Measurements from ENCODE around the gene PRICKLE1. TPM values are rescaled to one million over a fixed set of nuclear protein-coding genes. Genes with fewer than 3 reads are reported as not detected.

PRICKLE1 gene
- total and polyA plus RNA-seq, 4 donors = 0.50 to 34.9 (median 14.8) TPM

GRCh38 chr12:42473561-42473960 is 116.0 kb downstream of the PRICKLE1 start:
- no peak overlapping the region for H3K27ac ChIP-seq (ENCODE audit: low read depth in 1 of 2, low read length in 2 of 2)
- 44 to 48% methylated on average over 1 of the region's 1 CpG for WGBS, 2 donors
- H3K4me3 ChIP-seq (ENCODE audit: low read length in 2 of 2) = no peak overlapping the region
- no peaks in the 10 kb centered on the region for H3K9me3 ChIP-seq (ENCODE audit: control insufficient read depth, low read length)
- no peaks in the 10 kb centered on the region for H3K36me3 ChIP-seq (ENCODE audit: control insufficient read depth in 1 of 2, insufficient read depth in 2 of 2, low read length in 1 of 2)
- intact Hi-C loops (cut with DNase I) = no loop called here
- H3K4me1 ChIP-seq (ENCODE audit: control insufficient read depth in 1 of 2, insufficient read depth in 2 of 2, low read length in 2 of 2) = no peaks in the 10 kb centered on the region
- H3K27me3 ChIP-seq (ENCODE audit: control insufficient read depth in 1 of 2, insufficient read depth in 2 of 2, low read length in 1 of 2) = no peaks in the 10 kb centered on the region
- no peak for ATAC-seq (ENCODE audit: low FRiP score)
- no peak for DNase-seq

DNA sequence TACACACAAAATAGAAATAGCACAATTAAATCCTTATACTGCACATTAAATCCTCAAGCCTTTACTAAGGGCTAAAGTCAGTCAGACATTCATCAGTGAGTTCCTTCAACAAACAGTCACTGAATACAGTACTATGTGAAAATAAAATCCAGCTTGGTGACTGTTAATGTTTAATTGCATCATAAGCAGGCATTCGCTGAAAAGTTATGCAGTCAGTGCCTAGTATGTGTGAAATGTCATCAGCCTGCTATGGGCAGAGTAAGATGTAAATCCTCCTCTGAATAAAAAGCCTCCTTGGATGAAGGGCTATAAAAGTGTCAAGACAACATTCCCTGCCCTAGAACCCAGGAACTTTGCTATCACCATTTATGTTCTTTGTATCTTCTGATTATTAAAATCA is 116.4 kb downstream of the PRICKLE1 start:
- DNase-seq (no peak), ATAC-seq (ENCODE audit: low FRiP score) (no peak)
- WGBS, 2 donors = 25 to 35% methylated on average over 1 of the region's 1 CpG
- no peak overlapping the region for H3K4me3 ChIP-seq (ENCODE audit: low read length in 2 of 2)
- intact Hi-C loops (cut with DNase I) = no loop called here
- H3K27ac ChIP-seq (ENCODE audit: low read depth in 1 of 2, low read length in 2 of 2) = no peak overlapping the region
- no peaks in the 10 kb centered on the region for H3K9me3 ChIP-seq (ENCODE audit: control insufficient read depth, low read length)
- no peaks in the 10 kb centered on the region for H3K36me3 ChIP-seq (ENCODE audit: control insufficient read depth in 1 of 2, insufficient read depth in 2 of 2, low read length in 1 of 2)
- no peaks in the 10 kb centered on the region for H3K4me1 ChIP-seq (ENCODE audit: control insufficient read depth in 1 of 2, insufficient read depth in 2 of 2, low read length in 2 of 2)
- H3K27me3 ChIP-seq (ENCODE audit: control insufficient read depth in 1 of 2, insufficient read depth in 2 of 2, low read length in 1 of 2) = no peaks in the 10 kb centered on the region

DNA sequence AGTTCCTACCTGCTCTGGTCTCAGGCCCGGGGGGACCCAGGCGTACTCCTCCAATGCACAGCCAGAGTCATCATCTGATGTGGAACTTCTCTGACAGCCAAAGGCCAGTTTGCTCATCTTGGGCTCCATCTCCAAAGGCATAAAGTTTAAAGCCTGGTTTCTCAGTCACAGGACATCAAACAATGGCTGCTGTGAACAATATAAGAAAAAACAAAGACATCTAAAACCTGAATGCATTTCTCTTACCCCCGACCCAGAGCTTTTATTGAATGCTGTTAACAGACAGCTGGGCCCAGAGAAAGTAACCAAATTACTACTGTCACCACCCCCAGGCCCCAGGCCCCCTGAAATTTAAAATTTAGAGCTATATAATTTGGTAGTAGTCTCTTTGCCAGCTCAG is 117.2 kb downstream of the PRICKLE1 start:
- intact Hi-C loops (cut with DNase I) = no loop called here
- H3K9me3 ChIP-seq (ENCODE audit: control insufficient read depth, low read length) = no peaks in the 10 kb centered on the region
- ATAC-seq (ENCODE audit: low FRiP score) = no peak
- H3K4me1 ChIP-seq (ENCODE audit: control insufficient read depth in 1 of 2, insufficient read depth in 2 of 2, low read length in 2 of 2) = no peaks in the 10 kb centered on the region
- H3K36me3 ChIP-seq (ENCODE audit: control insufficient read depth in 1 of 2, insufficient read depth in 2 of 2, low read length in 1 of 2) = no peaks in the 10 kb centered on the region
- no peak overlapping the region for H3K4me3 ChIP-seq (ENCODE audit: low read length in 2 of 2)
- no peak for DNase-seq
- 79% methylated on average over 3 of the region's 3 CpGs for WGBS, 2 donors
- H3K27ac ChIP-seq (ENCODE audit: low read depth in 1 of 2, low read length in 2 of 2) = no peak overlapping the region
- no peaks in the 10 kb centered on the region for H3K27me3 ChIP-seq (ENCODE audit: control insufficient read depth in 1 of 2, insufficient read depth in 2 of 2, low read length in 1 of 2)

DNA sequence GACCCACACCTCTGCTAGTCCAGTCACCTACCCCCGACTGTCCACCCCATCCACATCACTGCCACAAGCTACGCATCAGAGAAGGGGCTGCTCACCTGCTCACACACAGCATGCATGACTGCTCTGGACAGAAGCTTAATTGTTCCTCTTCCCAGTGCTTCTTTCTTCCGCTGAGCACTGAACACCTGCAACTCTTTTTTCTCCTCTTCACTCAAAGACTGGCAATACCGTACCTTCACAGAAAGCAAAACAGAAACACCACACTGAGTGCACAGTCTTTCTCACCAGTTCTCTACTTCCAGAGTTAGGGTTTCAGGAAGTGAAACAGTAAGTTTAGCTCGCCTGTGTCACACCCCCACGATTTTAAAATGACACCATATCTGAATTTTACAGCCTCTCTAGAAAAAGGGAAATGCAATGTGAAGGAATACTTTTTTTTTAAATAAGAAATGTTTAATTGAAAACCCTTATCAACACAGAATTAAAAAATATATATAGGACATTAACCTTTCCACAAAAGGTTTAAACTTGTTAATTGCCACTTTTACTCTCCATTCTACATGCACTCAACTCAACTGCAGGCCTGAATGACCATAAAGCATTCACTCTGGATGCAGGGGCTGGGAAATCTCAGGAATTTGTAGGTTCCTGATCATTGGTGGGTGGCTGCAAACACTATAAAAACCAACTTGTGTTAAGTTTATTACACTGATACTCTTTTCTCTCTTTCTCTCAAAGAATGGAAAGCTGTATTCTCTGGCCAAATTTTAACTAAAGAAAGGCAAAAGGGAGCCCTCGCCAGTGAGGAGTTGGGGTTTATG is 120.0 kb downstream of the PRICKLE1 start:
- ATAC-seq (ENCODE audit: low FRiP score) (no peak), DNase-seq (no peak)
- WGBS, 2 donors = 78% methylated on average over 7 of the region's 7 CpGs
- Histone ChIP-seq H3K27me3 (ENCODE audit: control insufficient read depth in 1 of 2, insufficient read depth in 2 of 2, low read length in 1 of 2) (no peaks in the 10 kb centered on the region), H3K9me3 (ENCODE audit: control insufficient read depth, low read length) (no peaks in the 10 kb centered on the region), H3K27ac (ENCODE audit: low read depth in 1 of 2, low read length in 2 of 2) (no peak overlapping the region), H3K4me1 (ENCODE audit: control insufficient read depth in 1 of 2, insufficient read depth in 2 of 2, low read length in 2 of 2) (no peaks in the 10 kb centered on the region), H3K4me3 (ENCODE audit: low read length in 2 of 2) (no peak overlapping the region), H3K36me3 (ENCODE audit: control insufficient read depth in 1 of 2, insufficient read depth in 2 of 2, low read length in 1 of 2) (peaks cover 3 to 9% of the 10 kb centered on the region in 2 donors)
- intact Hi-C loops (cut with DNase I) = no loop called here

DNA sequence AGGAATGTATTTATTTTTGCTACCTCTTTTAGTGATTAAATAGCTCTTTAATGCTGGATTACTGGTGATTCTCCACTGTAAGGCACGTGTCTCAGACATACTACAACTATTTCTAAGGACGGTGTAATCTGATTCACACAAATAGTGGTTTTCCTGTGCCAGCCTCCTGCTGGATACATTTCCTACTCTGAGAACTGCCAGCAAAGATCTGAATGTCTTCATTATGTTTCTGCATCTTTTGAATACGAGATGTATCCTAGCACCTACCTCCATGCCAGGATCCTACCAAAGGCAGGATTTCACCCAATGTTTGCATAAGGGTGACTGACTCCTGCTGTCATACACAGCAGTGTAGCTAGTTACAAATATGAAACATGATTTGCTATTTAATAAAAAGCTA is 120.6 kb downstream of the PRICKLE1 start:
- H3K27ac ChIP-seq (ENCODE audit: low read depth in 1 of 2, low read length in 2 of 2) = peak overlapping the region in 1 of 2 donors; percentile 9
- no peak overlapping the region for H3K4me3 ChIP-seq (ENCODE audit: low read length in 2 of 2)
- H3K27me3 ChIP-seq (ENCODE audit: control insufficient read depth in 1 of 2, insufficient read depth in 2 of 2, low read length in 1 of 2) = no peaks in the 10 kb centered on the region
- DNase-seq (no peak), ATAC-seq (ENCODE audit: low FRiP score) (no peak)
- H3K36me3 ChIP-seq (ENCODE audit: control insufficient read depth in 1 of 2, insufficient read depth in 2 of 2, low read length in 1 of 2) = peaks cover 3 to 13% of the 10 kb centered on the region in 2 donors
- intact Hi-C loops (cut with DNase I) = no loop called here
- 17 to 22% methylated on average over 3 of the region's 3 CpGs for WGBS, 2 donors
- H3K4me1 ChIP-seq (ENCODE audit: control insufficient read depth in 1 of 2, insufficient read depth in 2 of 2, low read length in 2 of 2) = no peaks in the 10 kb centered on the region
- H3K9me3 ChIP-seq (ENCODE audit: control insufficient read depth, low read length) = no peaks in the 10 kb centered on the region

- Histone ChIP-seq H3K4me3 (ENCODE audit: low read length in 2 of 2) (no peak overlapping the region), H3K27ac (ENCODE audit: low read depth in 1 of 2, low read length in 2 of 2) (no peak overlapping the region), H3K9me3 (ENCODE audit: control insufficient read depth, low read length) (no peaks in the 10 kb centered on the region), H3K36me3 (ENCODE audit: control insufficient read depth in 1 of 2, insufficient read depth in 2 of 2, low read length in 1 of 2) (peaks cover 3 to 13% of the 10 kb centered on the region in 2 donors), H3K27me3 (ENCODE audit: control insufficient read depth in 1 of 2, insufficient read depth in 2 of 2, low read length in 1 of 2) (no peaks in the 10 kb centered on the region), H3K4me1 (ENCODE audit: control insufficient read depth in 1 of 2, insufficient read depth in 2 of 2, low read length in 2 of 2) (no peaks in the 10 kb centered on the region)
- ATAC-seq (ENCODE audit: low FRiP score) = no peak
- 21 to 28% methylated on average over 9 of the region's 9 CpGs for WGBS, 2 donors
- no peak for DNase-seq
- intact Hi-C loops (cut with DNase I) = no loop called here
These were observed 121.2 kb downstream of the PRICKLE1 start for GRCh38 chr12:42468341-42468821.

DNA sequence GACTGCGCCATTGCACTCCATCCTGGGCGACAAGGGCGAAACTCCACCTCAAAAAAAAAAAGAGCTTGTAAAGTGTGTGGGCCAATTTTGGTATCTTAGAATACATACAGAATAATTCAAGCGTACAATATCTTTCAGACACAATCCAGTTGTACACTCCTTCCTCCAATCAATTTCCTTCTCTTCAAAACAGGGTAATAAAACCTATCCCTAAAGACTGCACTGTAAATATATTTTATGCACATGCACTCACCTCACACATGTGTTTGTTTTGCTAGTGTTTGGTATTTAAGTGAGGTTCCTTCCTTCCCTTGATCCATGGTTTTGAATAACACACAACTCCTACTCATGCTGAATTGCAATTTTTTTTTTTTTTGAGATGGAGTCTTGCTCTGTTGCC is 125.9 kb downstream of the PRICKLE1 start:
- Histone ChIP-seq H3K4me1 (ENCODE audit: control insufficient read depth in 1 of 2, insufficient read depth in 2 of 2, low read length in 2 of 2) (no peaks in the 10 kb centered on the region), H3K36me3 (ENCODE audit: control insufficient read depth in 1 of 2, insufficient read depth in 2 of 2, low read length in 1 of 2) (peaks cover 3 to 13% of the 10 kb centered on the region in 2 donors)

DNA sequence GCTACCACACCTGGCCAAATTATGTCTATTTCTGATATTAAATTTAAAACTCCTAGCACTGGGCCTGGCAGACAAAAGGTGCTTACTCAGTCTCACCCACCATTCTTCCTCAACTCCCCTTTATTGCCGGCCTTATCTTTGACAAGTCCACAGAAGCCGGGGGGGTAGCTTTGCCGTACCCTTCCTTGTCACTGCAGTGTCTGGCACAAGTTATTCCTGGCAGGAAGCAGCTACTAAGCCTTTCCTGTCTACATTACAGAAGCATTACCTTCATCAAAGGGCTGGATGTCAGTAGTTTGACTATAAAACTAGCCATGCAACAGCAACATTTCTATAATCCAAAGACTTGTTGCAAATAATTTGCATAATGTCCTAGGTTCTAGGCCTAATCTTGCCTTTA is 127.1 kb downstream of the PRICKLE1 start:
- no peak overlapping the region for H3K27ac ChIP-seq (ENCODE audit: low read depth in 1 of 2, low read length in 2 of 2)
- DNase-seq = no peak
- 53 to 65% methylated on average over 3 of the region's 3 CpGs for WGBS, 2 donors
- peaks cover 3 to 13% of the 10 kb centered on the region in 2 donors for H3K36me3 ChIP-seq (ENCODE audit: control insufficient read depth in 1 of 2, insufficient read depth in 2 of 2, low read length in 1 of 2)
- intact Hi-C loops (cut with DNase I) = no loop called here
- no peak for ATAC-seq (ENCODE audit: low FRiP score)
- H3K27me3 ChIP-seq (ENCODE audit: control insufficient read depth in 1 of 2, insufficient read depth in 2 of 2, low read length in 1 of 2) = no peaks in the 10 kb centered on the region
- H3K4me3 ChIP-seq (ENCODE audit: low read length in 2 of 2) = no peak overlapping the region
- no peaks in the 10 kb centered on the region for H3K4me1 ChIP-seq (ENCODE audit: control insufficient read depth in 1 of 2, insufficient read depth in 2 of 2, low read length in 2 of 2)
- H3K9me3 ChIP-seq (ENCODE audit: control insufficient read depth, low read length) = no peaks in the 10 kb centered on the region

More for the DNA sequence above, 125.9 kb downstream of the PRICKLE1 start:
- intact Hi-C loops (cut with DNase I) = no loop called here
- Histone ChIP-seq H3K27ac (ENCODE audit: low read depth in 1 of 2, low read length in 2 of 2) (no peak overlapping the region), H3K27me3 (ENCODE audit: control insufficient read depth in 1 of 2, insufficient read depth in 2 of 2, low read length in 1 of 2) (no peaks in the 10 kb centered on the region), H3K4me3 (ENCODE audit: low read length in 2 of 2) (no peak overlapping the region), H3K9me3 (ENCODE audit: control insufficient read depth, low read length) (no peaks in the 10 kb centered on the region)
- no peak for DNase-seq
- ATAC-seq (ENCODE audit: low FRiP score) = no peak
- 96 to 99% methylated on average over 4 of the region's 4 CpGs for WGBS, 2 donors

- WGBS, 2 donors = 77 to 81% methylated on average over 12 of the region's 12 CpGs
- Histone ChIP-seq H3K9me3 (ENCODE audit: control insufficient read depth, low read length) (no peaks in the 10 kb centered on the region), H3K4me3 (ENCODE audit: low read length in 2 of 2) (no peak overlapping the region), H3K27ac (ENCODE audit: low read depth in 1 of 2, low read length in 2 of 2) (no peak overlapping the region), H3K4me1 (ENCODE audit: control insufficient read depth in 1 of 2, insufficient read depth in 2 of 2, low read length in 2 of 2) (no peaks in the 10 kb centered on the region), H3K27me3 (ENCODE audit: control insufficient read depth in 1 of 2, insufficient read depth in 2 of 2, low read length in 1 of 2) (no peaks in the 10 kb centered on the region), H3K36me3 (ENCODE audit: control insufficient read depth in 1 of 2, insufficient read depth in 2 of 2, low read length in 1 of 2) (peaks cover 0 to 1% of the 10 kb centered on the region in 2 donors)
- DNase-seq = no peak
- intact Hi-C loops (cut with DNase I) = no loop called here
- ATAC-seq (ENCODE audit: low FRiP score) = no peak
These were observed 130.2 kb downstream of the PRICKLE1 start for GRCh38 chr12:42459336-42459847.
